B cell (primary cell): ENCODE results near the gene PDLIM1. TPM values are rescaled to one million over a fixed set of nuclear protein-coding genes. Genes with fewer than 3 reads are reported as not detected.
A peak's percentile ranks its signal among the peaks of the same experiment; 100 is the strongest.

Experiments
- ATAC-seq: fragments of 200-7000 bp; cut with Tn5 transposase; one replicate; pipeline ENCODE4 v1.10.0; 2021; ENCODE audit warnings: low read depth, mild to moderate bottlenecking, moderate number of reproducible peaks, moderate library complexity
- CTCF ChIA-PET: fragments of 350-600 bp; sonication (Branson Sonifier 250); formaldehyde crosslinking; loops from one replicate; lab custom pipeline; 2021; ENCODE audit warnings: antibody characterized with exemption, inconsistent platforms; lab: Charles Lee
- POLR2A ChIA-PET: fragments of 350-600 bp; sonication (Branson Sonifier 250); formaldehyde crosslinking; loops from one replicate; lab custom pipeline; 2021; ENCODE audit warnings: antibody characterized with exemption; lab: Charles Lee
- DNase-seq: peaks from one replicate; pipeline ENCODE4 v3.0.0; 2013
- H2AFZ ChIP-seq: 2 replicates; pipeline ENCODE4 v1.6.1; 2012; ENCODE audit warnings: mild to moderate bottlenecking, low read depth, low read length; ENCODE audit not compliant: insufficient read depth, poor library complexity, severe bottlenecking
- H3K27ac ChIP-seq, 2 donors: 1 replicate in 1 of 2; 2 replicates in 1 of 2; pipeline ENCODE4 v1.5.1; 2012 to 2013; ENCODE audit warnings: low read length in 2 of 2, mild to moderate bottlenecking in 2 of 2, moderate library complexity in 1 of 2
- H3K27me3 ChIP-seq, 4 experiments: fragments of 200-600 bp in 1 of 4; sonication (generic) in 1 of 4; replicated peaks in 1 of 4; 1 replicate in 2 of 4; 2 replicates in 2 of 4; pipeline versions ENCODE4 v1.6.1 to v1.7.0; 2013 to 2016; ENCODE audit warnings: low read length in 3 of 4, mild to moderate bottlenecking in 2 of 4, mixed read lengths in 1 of 4, moderate library complexity in 1 of 4; ENCODE audit not compliant: insufficient read depth in 4 of 4, control insufficient read depth in 3 of 4; ENCODE audit errors: control extremely low read depth in 1 of 4
- H3K36me3 ChIP-seq, 2 experiments: replicated peaks in 1 of 2; 1 replicate in 1 of 2; 2 replicates in 1 of 2; pipeline versions ENCODE4 v1.6.1 to v1.7.1; 2013; ENCODE audit warnings: low read length in 1 of 2; ENCODE audit not compliant: insufficient read depth in 2 of 2, control insufficient read depth in 1 of 2; ENCODE audit errors: control extremely low read depth in 1 of 2, extremely low read depth in 1 of 2
- H3K4me1 ChIP-seq, 2 donors: fragments of 200-600 bp in 1 of 2; sonication (generic) in 1 of 2; 1 replicate in 1 of 2; 2 replicates in 1 of 2; pipeline versions ENCODE4 v1.5.1 to v1.6.1; 2013 to 2017; ENCODE audit warnings: low read length in 2 of 2; ENCODE audit not compliant: control insufficient read depth in 2 of 2, insufficient read depth in 2 of 2
- H3K4me2 ChIP-seq: replicated peaks from 2 replicates; pipeline ENCODE3; 2012; ENCODE audit warnings: mild to moderate bottlenecking, low read depth, low read length; ENCODE audit not compliant: poor library complexity, severe bottlenecking
- H3K4me3 ChIP-seq, 5 experiments: fragments of 200-600 bp in 1 of 5; sonication (generic) in 1 of 5; 1 replicate in 3 of 5; 2 replicates in 2 of 5; pipeline versions ENCODE4 v1.5.1 to v1.7.0; 2011 to 2016; ENCODE audit warnings: low read length in 4 of 5, mild to moderate bottlenecking in 4 of 5, low read depth in 2 of 5, control low read depth in 1 of 5, moderate library complexity in 1 of 5; ENCODE audit not compliant: insufficient read depth in 1 of 5; ENCODE audit errors: control extremely low read depth in 1 of 5, extremely low read depth in 1 of 5
- H3K79me2 ChIP-seq: fragments of 200-600 bp; sonication (generic); one replicate; pipeline ENCODE4 v1.6.0; 2016; ENCODE audit warnings: low read length; ENCODE audit not compliant: control insufficient read depth, insufficient read depth
- H3K9ac ChIP-seq: fragments of 200-600 bp; sonication (generic); 2 replicates; pipeline ENCODE4 v1.6.1; 2017; ENCODE audit warnings: mild to moderate bottlenecking, low read length, moderate library complexity
- H3K9me3 ChIP-seq, 3 donors: one replicate each; pipeline versions ENCODE4 v1.6.1 to v1.7.1; 2013; ENCODE audit warnings: low read length in 2 of 3; ENCODE audit not compliant: control insufficient read depth in 2 of 3, insufficient read depth in 1 of 3; ENCODE audit errors: control extremely low read depth in 1 of 3
- H4K20me1 ChIP-seq: 2 replicates; pipeline ENCODE4 v1.6.0; 2012; ENCODE audit warnings: mild to moderate bottlenecking, low read length; ENCODE audit not compliant: insufficient read depth, control insufficient read depth, poor library complexity, severe bottlenecking
- H3K27ac Mint-ChIP-seq: one replicate; pipeline ENCODE4 v1.8.0; 2021; ENCODE audit warnings: mixed read lengths
- H3K27me3 Mint-ChIP-seq: one replicate; pipeline ENCODE4 v1.8.0; 2021; ENCODE audit warnings: mixed read lengths
- H3K4me1 Mint-ChIP-seq: one replicate; pipeline ENCODE4 v1.8.0; 2021; ENCODE audit warnings: mixed read lengths
- H3K4me3 Mint-ChIP-seq: one replicate; pipeline ENCODE4 v1.8.0; 2021; ENCODE audit warnings: mixed read lengths
- H3K9me3 Mint-ChIP-seq: one replicate; pipeline ENCODE4 v1.8.0; 2022; ENCODE audit warnings: mixed read lengths; ENCODE audit not compliant: insufficient read depth
- CTCF ChIP-seq: fragments of 200-600 bp; IDR thresholded peaks from one replicate; pipeline ENCODE4 v1.8.0; 2022; ENCODE audit warnings: antibody characterized with exemption, mild to moderate bottlenecking
- EZH2 ChIP-seq: IDR thresholded peaks from 2 replicates; pipeline ENCODE4 v1.6.1; 2012; ENCODE audit warnings: borderline replicate concordance, low read depth, mild to moderate bottlenecking, moderate library complexity, low read length; ENCODE audit not compliant: insufficient read depth, poor library complexity, severe bottlenecking
- WGBS: methylation state at CpG from one replicate; pipeline ENCODE4 v1.1.5; 2013; ENCODE audit warnings: missing lambda C conversion rate; ENCODE audit not compliant: insufficient coverage; 5-methylcytosine and 5-hydroxymethylcytosine counted together
- intact Hi-C: fragments of 100-400 bp; cut with micrococcal nuclease; formaldehyde crosslinking; loops from one replicate; pipeline ENCODE4 v1.10.0; 2022
- polyA plus RNA-seq: library from polyadenylated mRNA; depleted of rRNA; stranded (reverse); fragments of >200 nt; gene quantifications from 2 replicates; pipeline ENCODE4 v1.2.3, GENCODE V29; 2012
- total RNA-seq, 2 donors: library from RNA; stranded (reverse); fragments of 120-200 nt in 1 of 2; gene quantifications; 1 replicate in 1 of 2; 2 replicates in 1 of 2; pipeline versions ENCODE4 v1.2.3 to v1.2.4, GENCODE V29; 2013 to 2022

The PDLIM1 gene
- total and polyA plus RNA-seq, 2 donors (not counting 1 experiment from before 2014, with no cell fraction given): 123 to 135 TPM

GRCh38 chr10:95265572-95265971, 25.2 kb downstream of the PDLIM1 start:
- no peak for TF ChIP-seq CTCF
- no peak for TF ChIP-seq EZH2
- H3K4me3 ChIP-seq: no peak overlapping the region
- peak overlapping the region in 1 of 2 donors; percentile 92 for H3K27ac ChIP-seq
- H3K36me3 ChIP-seq: peaks cover 8 to 58% of the 10 kb centered on the region in 2 experiments
- peaks cover 7% of the 10 kb centered on the region for H4K20me1 ChIP-seq
- peaks cover 54% of the 10 kb centered on the region for H3K79me2 ChIP-seq
- peaks cover 53% of the 10 kb centered on the region for H3K4me1 Mint-ChIP-seq
- intact Hi-C loops: no loop called here
- H2AFZ ChIP-seq: no peak overlapping the region
- H3K9me3 ChIP-seq: no peaks in the 10 kb centered on the region
- WGBS: 91% methylated on average over 7 of the region's 8 CpGs
- no peaks in the 10 kb centered on the region for H3K9me3 Mint-ChIP-seq
- H3K4me1 ChIP-seq: peaks cover 28 to 41% of the 10 kb centered on the region in 2 donors
- H3K9ac ChIP-seq: no peak overlapping the region
- no peak for DNase-seq
- H3K27ac Mint-ChIP-seq: peak overlapping the region; percentile 80
- CTCF ChIA-PET: interaction anchor here (0.7 to 4.9 kb wide), 7 partner anchors 19 to 97 kb away, joined by 3 to 38 read pairs (median 3); no protein-coding TSS in a partner anchor
- ATAC-seq: no peak
- H3K27me3 ChIP-seq: no peaks in the 10 kb centered on the region
- POLR2A ChIA-PET: interaction anchor here (0.7 kb wide), 1 partner anchor 320 kb away, joined by 7 read pairs; no protein-coding TSS in a partner anchor
- no peak overlapping the region for H3K4me3 Mint-ChIP-seq
- H3K27me3 Mint-ChIP-seq: no peaks in the 10 kb centered on the region
- H3K4me2 ChIP-seq: no peak overlapping the region

GRCh38 chr10:95264227-95265051, 26.4 kb downstream of the PDLIM1 start:
- H3K27ac Mint-ChIP-seq: peak overlapping the region; percentile 86
- Histone ChIP-seq H3K4me3 (no peak overlapping the region), H4K20me1 (peaks cover 9% of the 10 kb centered on the region), H3K36me3 (peaks cover 8 to 59% of the 10 kb centered on the region in 2 experiments), H2AFZ (no peak overlapping the region), H3K9me3 (no peaks in the 10 kb centered on the region), H3K27ac (peak overlapping the region; percentile 0 to 48), H3K27me3 (no peaks in the 10 kb centered on the region), H3K4me1 (peaks cover 28 to 41% of the 10 kb centered on the region in 2 donors), H3K79me2 (peaks cover 48% of the 10 kb centered on the region), H3K4me2 (no peak overlapping the region), H3K9ac (no peak overlapping the region)
- ChIA-PET CTCF (interaction anchor here (0.5 to 4.9 kb wide), 13 partner anchors 18 to 1607 kb away, joined by 3 to 38 read pairs (median 3); no protein-coding TSS in a partner anchor), POLR2A (interaction anchor here (0.6 kb wide), 1 partner anchor 68 kb away, joined by 3 read pairs; no protein-coding TSS in a partner anchor)
- WGBS: 100% methylated on average over 1 of the region's 6 CpGs
- peak overlapping the region; percentile 6 for H3K4me3 Mint-ChIP-seq
- TF ChIP-seq CTCF (no peak), EZH2 (no peak)
- peaks cover 51% of the 10 kb centered on the region for H3K4me1 Mint-ChIP-seq
- H3K27me3 Mint-ChIP-seq: no peaks in the 10 kb centered on the region
- ATAC-seq: no peak
- DNase-seq: no peak
- intact Hi-C loops: no loop called here
- H3K9me3 Mint-ChIP-seq: no peaks in the 10 kb centered on the region
